MCF 10A (cell line): ENCODE data around the gene ARX. TPM values are rescaled to one million over a fixed set of nuclear protein-coding genes. Genes with fewer than 3 reads are reported as not detected.

ENCODE experiments used
- BruUV-seq: library from RNA; stranded (reverse); fragments of 400-500 nt; replicated peaks from 2 replicates; lab custom pipeline; 2021; lab: Mats Ljungman, UMichigan
- CTCF ChIA-PET: fragments of 300-600 bp; sonication (Branson Sonifier 250); formaldehyde crosslinking; extraction: SDS; loops from one replicate; lab custom pipeline; 2021; ENCODE audit warnings: antibody characterized with exemption, inconsistent platforms; lab: Yijun Ruan, JAX
- POLR2A ChIA-PET: fragments of 300-600, 350-650 bp; sonication (Branson Sonifier 250); formaldehyde crosslinking; extraction: SDS; loops from one replicate; lab custom pipeline; 2020; ENCODE audit warnings: antibody characterized with exemption, inconsistent platforms; lab: Yijun Ruan, JAX
- DNase-seq: peaks from one replicate; pipeline ENCODE4 v3.0.0-alpha.2; 2018; ENCODE audit not compliant: unreplicated experiment
- H3K27ac Mint-ChIP-seq: one replicate; pipeline ENCODE4 v1.8.0; 2022; ENCODE audit warnings: mild to moderate bottlenecking, low read depth, mixed read lengths; ENCODE audit not compliant: unreplicated experiment
- H3K27me3 Mint-ChIP-seq: one replicate; pipeline ENCODE4 v1.8.0; 2022; ENCODE audit warnings: mixed read lengths; ENCODE audit not compliant: insufficient read depth, unreplicated experiment
- H3K36me3 Mint-ChIP-seq: one replicate; pipeline ENCODE4 v1.8.0; 2022; ENCODE audit warnings: mild to moderate bottlenecking, moderate library complexity, mixed read lengths; ENCODE audit not compliant: insufficient read depth, unreplicated experiment
- H3K4me1 Mint-ChIP-seq: one replicate; pipeline ENCODE4 v1.8.0; 2022; ENCODE audit warnings: mixed read lengths; ENCODE audit not compliant: insufficient read depth, unreplicated experiment
- H3K4me3 Mint-ChIP-seq: one replicate; pipeline ENCODE4 v1.8.0; 2022; ENCODE audit warnings: mild to moderate bottlenecking, moderate library complexity, mixed read lengths; ENCODE audit not compliant: unreplicated experiment
- H3K9me3 Mint-ChIP-seq: one replicate; pipeline ENCODE4 v1.8.0; 2022; ENCODE audit warnings: mixed read lengths; ENCODE audit not compliant: unreplicated experiment
- CTCF ChIP-seq: fragments of 200-600 bp; IDR thresholded peaks from one replicate; pipeline ENCODE4 v1.8.0; 2022; ENCODE audit warnings: antibody characterized with exemption, mild to moderate bottlenecking; ENCODE audit not compliant: unreplicated experiment
- intact Hi-C: fragments of 100-400 bp; cut with micrococcal nuclease; formaldehyde crosslinking; loops from 2 replicates; pipeline ENCODE4 v1.14.1; 2022
- total RNA-seq: library from RNA; stranded (reverse); gene quantifications from 2 replicates; pipeline ENCODE4 v1.2.3, GENCODE V29; 2022

ARX gene
- total RNA-seq, 1 experiment from 2014 or later, result not detected

- peak overlapping the region; percentile 47 for H3K4me3 Mint-ChIP-seq
- intact Hi-C loops, result no loop called here
- peaks cover 2% of the 10 kb centered on the region for H3K4me1 Mint-ChIP-seq
- no peaks in the 10 kb centered on the region for H3K36me3 Mint-ChIP-seq
- POLR2A ChIA-PET, result interaction anchor here (1.1 kb wide), 1 partner anchor 36 kb away, joined by 3 read pairs; no protein-coding TSS in a partner anchor
- DNase-seq, result no peak
- CTCF ChIA-PET, result no interaction called here
- peaks cover 35% of the 10 kb centered on the region for H3K27me3 Mint-ChIP-seq
- BruUV-seq, result no TSS peak
- TF ChIP-seq CTCF, result no peak
- H3K9me3 Mint-ChIP-seq, result no peaks in the 10 kb centered on the region
- H3K27ac Mint-ChIP-seq, result no peak overlapping the region
Measured at GRCh38 chrX:25013632-25014365, 2.0 kb downstream of the ARX start.

GRCh38 chrX:25012793-25013631 is 2.8 kb downstream of the ARX start:
- TF ChIP-seq CTCF, result no peak
- Mint-ChIP-seq H3K27me3 (peaks cover 31% of the 10 kb centered on the region), H3K4me1 (no peaks in the 10 kb centered on the region), H3K4me3 (peak overlapping the region; percentile 65), H3K36me3 (no peaks in the 10 kb centered on the region), H3K27ac (no peak overlapping the region), H3K9me3 (no peaks in the 10 kb centered on the region)
- ChIA-PET CTCF (no interaction called here), POLR2A (interaction anchor here (1.1 kb wide), 1 partner anchor 37 kb away, joined by 3 read pairs; no protein-coding TSS in a partner anchor)
- BruUV-seq, result no TSS peak
- no peak for DNase-seq
- intact Hi-C loops, result no loop called here

GRCh38 chrX:25012433-25012735 is 3.4 kb downstream of the ARX start:
- no peaks in the 10 kb centered on the region for H3K4me1 Mint-ChIP-seq
- no TSS peak for BruUV-seq
- no peak for TF ChIP-seq CTCF
- DNase-seq, result no peak
- peaks cover 25% of the 10 kb centered on the region for H3K27me3 Mint-ChIP-seq
- intact Hi-C loops, result no loop called here
- H3K27ac Mint-ChIP-seq, result no peak overlapping the region
- POLR2A ChIA-PET, result no interaction called here
- no peaks in the 10 kb centered on the region for H3K36me3 Mint-ChIP-seq
- H3K9me3 Mint-ChIP-seq, result no peaks in the 10 kb centered on the region
- no peak overlapping the region for H3K4me3 Mint-ChIP-seq
- CTCF ChIA-PET, result no interaction called here

- BruUV-seq, result no TSS peak
- no peaks in the 10 kb centered on the region for H3K9me3 Mint-ChIP-seq
- TF ChIP-seq CTCF, result no peak
- CTCF ChIA-PET, result interaction anchor here (1.0 kb wide), 1 partner anchor 13 kb away, joined by 3 read pairs; no protein-coding TSS in a partner anchor
- intact Hi-C loops, result no loop called here
- no peaks in the 10 kb centered on the region for H3K4me1 Mint-ChIP-seq
- no peak overlapping the region for H3K27ac Mint-ChIP-seq
- POLR2A ChIA-PET, result no interaction called here
- no peak overlapping the region for H3K4me3 Mint-ChIP-seq
- H3K27me3 Mint-ChIP-seq, result peaks cover 20% of the 10 kb centered on the region
- no peak for DNase-seq
- no peaks in the 10 kb centered on the region for H3K36me3 Mint-ChIP-seq
Measured at GRCh38 chrX:25011589-25012432, 4.0 kb downstream of the ARX start.
